HepG2 (cell line): ENCODE measurements around the gene MCC. TPM values are rescaled to one million over a fixed set of nuclear protein-coding genes. Genes with fewer than 3 reads are reported as not detected.

Experiments used
- ATAC-seq: fragments of 200-7000 bp; cut with Tn5 transposase; 3 replicates; pipeline ENCODE4 v1.9.1; 2020; ENCODE audit warnings: mild to moderate bottlenecking, moderate library complexity
- BruUV-seq: library from RNA; stranded (reverse); fragments of 400-500 nt; replicated peaks from 2 replicates; lab custom pipeline; 2021; lab: Mats Ljungman, UMichigan
- CTCF ChIA-PET: fragments of 300-600 bp; formaldehyde crosslinking; extraction: SDS; loops from one replicate; lab custom pipeline; 2021; ENCODE audit warnings: low total read pairs, inconsistent platforms, low intra/inter-chr PET ratio; lab: Yijun Ruan, JAX
- POLR2A ChIA-PET: fragments of 350-600 bp; sonication (Branson Sonifier 250); formaldehyde crosslinking; loops from one replicate; lab custom pipeline; 2020; ENCODE audit warnings: antibody characterized with exemption, inconsistent platforms; lab: Yijun Ruan, JAX
- DNase-seq: peaks from one replicate; pipeline ENCODE4 v3.0.0-alpha.2; 2015; ENCODE audit warnings: low spot score
- FAIRE-seq: peaks from 3 replicates; lab custom pipeline; 2011; peaks lifted over from hg19 to GRCh38; lab: Jason Lieb, UNC
- H2AFZ ChIP-seq: one replicate; pipeline ENCODE4 v1.6.1; 2011; ENCODE audit warnings: low read length, inconsistent platforms
- H3K27ac ChIP-seq: fragments of 300-600 bp; 3 replicates; pipeline ENCODE4 v1.8.0; 2011; ENCODE audit warnings: mixed run types, mild to moderate bottlenecking, mixed read lengths, low read length, inconsistent platforms; ENCODE audit not compliant: insufficient read depth; ENCODE audit errors: extremely low read length
- H3K27me3 ChIP-seq, 2 experiments: fragments of 200-600 bp in 1 of 2; 2 replicates in 1 of 2; 3 replicates in 1 of 2; pipeline versions ENCODE4 v1.6.0 to v1.8.0; 2011; ENCODE audit warnings: low read length in 2 of 2, mild to moderate bottlenecking in 2 of 2, moderate library complexity in 2 of 2, inconsistent platforms in 1 of 2; ENCODE audit not compliant: insufficient read depth in 2 of 2, control insufficient read depth in 1 of 2
- H3K36me3 ChIP-seq, 2 experiments: fragments of 200-600 bp in 1 of 2; replicated peaks in 1 of 2; 2 replicates in 1 of 2; 3 replicates in 1 of 2; pipeline versions ENCODE4 v1.5.1 to v1.8.0; 2011; ENCODE audit warnings: low read length in 2 of 2, inconsistent platforms in 1 of 2; ENCODE audit not compliant: insufficient read depth in 2 of 2, control insufficient read depth in 1 of 2
- H3K4me1 ChIP-seq: 2 replicates; pipeline ENCODE4 v1.5.1; 2012; ENCODE audit warnings: low read length, inconsistent platforms; ENCODE audit not compliant: insufficient read depth
- H3K4me2 ChIP-seq: 2 replicates; pipeline ENCODE4 v1.6.0; 2011; ENCODE audit warnings: low read depth, low read length, inconsistent platforms
- H3K4me3 ChIP-seq, 3 experiments: fragments of 200-600 bp in 1 of 3; sonication (generic), shearing (Covaris generic) in 1 of 3; replicated peaks in 1 of 3; 2 replicates each; pipeline ENCODE4 v1.5.1; 2011 to 2016; ENCODE audit warnings: low read length in 3 of 3, inconsistent platforms in 2 of 3, low read depth in 2 of 3, mild to moderate bottlenecking in 2 of 3, control low read depth in 1 of 3, mixed read lengths in 1 of 3; ENCODE audit not compliant: insufficient read depth in 1 of 3
- H3K79me2 ChIP-seq: one replicate; pipeline ENCODE4 v1.6.1; 2011; ENCODE audit warnings: low read length, inconsistent platforms; ENCODE audit not compliant: insufficient read depth
- H3K9ac ChIP-seq: 2 replicates; pipeline ENCODE4 v1.6.0; 2011; ENCODE audit warnings: mild to moderate bottlenecking, low read depth, low read length, inconsistent platforms; ENCODE audit not compliant: insufficient read depth
- H3K9me3 ChIP-seq: 2 replicates; pipeline ENCODE4 v1.5.1; 2012; ENCODE audit warnings: mild to moderate bottlenecking, low read length
- H4K20me1 ChIP-seq: 2 replicates; pipeline ENCODE4 v1.6.0; 2011; ENCODE audit warnings: inconsistent platforms, mild to moderate bottlenecking, low read length, moderate library complexity; ENCODE audit not compliant: insufficient read depth
- KMT2A ChIP-seq: sonication (generic); formaldehyde crosslinking; IDR thresholded peaks from 2 replicates; pipeline ENCODE4 v1.4.0; 2020; ENCODE audit warnings: missing genetic modification reagents
- SETDB1 ChIP-seq: sonication (generic); formaldehyde crosslinking; IDR thresholded peaks from 2 replicates; pipeline ENCODE4 v1.5.1; 2020; ENCODE audit warnings: missing genetic modification reagents, mild to moderate bottlenecking, borderline replicate concordance
- SIN3A ChIP-seq: IDR thresholded peaks from 2 replicates; pipeline ENCODE4 v1.6.1; 2011; ENCODE audit warnings: low read depth, mild to moderate bottlenecking, control low read depth, low read length, borderline replicate concordance
- SYNCRIP ChIP-seq: fragments of 200-400 bp; formaldehyde crosslinking; IDR thresholded peaks from 2 replicates; pipeline ENCODE4 v1.6.1; 2018; ENCODE audit warnings: mild to moderate bottlenecking, low read depth, low read length; ENCODE audit not compliant: insufficient read depth
- TAF15 ChIP-seq: fragments of 200-400 bp; formaldehyde crosslinking; IDR thresholded peaks from one replicate; pipeline ENCODE4 v1.6.1; 2018; ENCODE audit warnings: mild to moderate bottlenecking, low read depth, low read length; ENCODE audit not compliant: poor library complexity, severe bottlenecking
- ZFAT ChIP-seq: sonication (generic); formaldehyde crosslinking; conservative IDR thresholded peaks from 2 replicates; pipeline ENCODE4 v1.8.1; 2023; ENCODE audit warnings: missing genetic modification reagents, inconsistent platforms
- ZNF30 ChIP-seq: sonication (generic); formaldehyde crosslinking; IDR thresholded peaks from 2 replicates; pipeline ENCODE4 v1.5.0; 2020; ENCODE audit warnings: mild to moderate bottlenecking, missing genetic modification reagents
- in situ Hi-C: cut with HindIII; loops from 2 replicates; pipeline ENCODE4 v1.10.0; 2017; ENCODE audit warnings: low pct_unique_long_range_greater_than_20kb; ENCODE audit not compliant: extremely low pct_ligation_motif_present
- intact Hi-C: fragments of 100-400 bp; cut with micrococcal nuclease; formaldehyde crosslinking; loops from one replicate; pipeline ENCODE4 v1.10.0; 2022; ENCODE audit not compliant: unreplicated experiment
- polyA plus RNA-seq, 8 experiments: library from polyadenylated mRNA; depleted of rRNA in 3 of 8; stranded (reverse) in 7 of 8; unstranded in 1 of 8; fragments of >200 nt; fragmentation: Illumina TruSeq in 4 of 8; extraction: Trizol in 4 of 8; gene quantifications; 2 replicates each; pipeline versions ENCODE4 v1.2.1 to v1.2.3, GENCODE V29; 2011 to 2016; ENCODE audit warnings: low read depth in 4 of 8, missing spikeins in 1 of 8, mixed read lengths in 1 of 8; ENCODE audit not compliant: insufficient read depth in 1 of 8
- total RNA-seq, 5 experiments: library from RNA; depleted of rRNA; stranded (reverse); fragments of >200 nt; fragmentation: Illumina TruSeq; extraction: Trizol; gene quantifications; 2 replicates each; pipeline ENCODE4 v1.2.3, GENCODE V29; 2016; ENCODE audit warnings: low read depth in 1 of 5
- TF ChIP-seq, protein P1 (sequence below): sonication (generic); formaldehyde crosslinking; conservative IDR thresholded peaks from 2 replicates; pipeline ENCODE4 v1.4.0; 2020; ENCODE audit warnings: missing genetic modification reagents
- TF ChIP-seq, protein P2 (sequence below): sonication (generic); formaldehyde crosslinking; IDR thresholded peaks from 2 replicates; pipeline ENCODE4 v1.4.0; 2020; ENCODE audit warnings: mild to moderate bottlenecking, missing genetic modification reagents
- TF ChIP-seq, protein P3 (sequence below): sonication (generic); formaldehyde crosslinking; conservative IDR thresholded peaks from 2 replicates; pipeline ENCODE4 v1.4.0; 2020; ENCODE audit warnings: mild to moderate bottlenecking, missing genetic modification reagents, moderate library complexity
- TF ChIP-seq, protein P4 (sequence below): IDR thresholded peaks from 2 replicates; pipeline ENCODE4 v1.6.1; 2016; ENCODE audit warnings: control low read depth
- TF ChIP-seq, protein P5 (sequence below), 2 experiments: sonication (generic) in 1 of 2; formaldehyde crosslinking in 1 of 2; IDR thresholded peaks; 2 replicates each; pipeline versions ENCODE4 v1.5.1 to v1.6.1; 2011 to 2020; ENCODE audit warnings: borderline replicate concordance in 1 of 2, low read depth in 1 of 2, low read length in 1 of 2, mild to moderate bottlenecking in 1 of 2, missing genetic modification reagents in 1 of 2, moderate library complexity in 1 of 2

Gene MCC
- total and polyA plus RNA-seq, 2 of the 13 experiments (the other 11 are each of a cell fraction or from before 2014, with no cell fraction given) = 0.55 to 2.4 TPM

DNA sequence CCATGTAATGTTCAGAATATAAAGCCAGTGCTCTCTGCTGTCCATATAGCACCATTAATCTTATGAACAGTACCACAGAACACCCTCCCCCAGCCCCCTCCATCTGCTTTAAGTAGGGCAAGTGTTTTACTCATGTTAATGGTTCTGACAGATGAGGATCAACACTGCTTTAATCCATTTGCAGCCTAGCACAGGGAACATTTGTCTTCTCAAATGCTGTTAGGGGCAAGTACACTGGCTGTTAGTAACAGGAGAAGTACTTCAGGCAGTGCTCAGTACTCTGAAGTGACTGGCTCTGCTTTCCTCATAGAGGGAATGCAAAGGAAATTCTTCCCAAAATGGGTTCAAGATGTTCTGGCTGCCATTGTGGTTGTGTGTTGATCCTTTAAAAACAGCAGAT lies 309.1 kb downstream of the MCC start:
- intact Hi-C loops (no loop called here), in situ Hi-C loops (no loop called here)
- Histone ChIP-seq H3K27me3 (no peaks in the 10 kb centered on the region), H2AFZ (no peak overlapping the region), H3K4me1 (0 out of 2 replicates have a peak, but pooled peaks cover 5% of the 10 kb centered on the region), H3K9me3 (no peaks in the 10 kb centered on the region), H3K4me3 (no peak overlapping the region), H3K4me2 (no peak overlapping the region), H3K79me2 (no peaks in the 10 kb centered on the region), H4K20me1 (no peaks in the 10 kb centered on the region), H3K9ac (no peak overlapping the region), H3K36me3 (no peaks in the 10 kb centered on the region), H3K27ac (no peak overlapping the region)
- TF ChIP-seq, protein P1, sequence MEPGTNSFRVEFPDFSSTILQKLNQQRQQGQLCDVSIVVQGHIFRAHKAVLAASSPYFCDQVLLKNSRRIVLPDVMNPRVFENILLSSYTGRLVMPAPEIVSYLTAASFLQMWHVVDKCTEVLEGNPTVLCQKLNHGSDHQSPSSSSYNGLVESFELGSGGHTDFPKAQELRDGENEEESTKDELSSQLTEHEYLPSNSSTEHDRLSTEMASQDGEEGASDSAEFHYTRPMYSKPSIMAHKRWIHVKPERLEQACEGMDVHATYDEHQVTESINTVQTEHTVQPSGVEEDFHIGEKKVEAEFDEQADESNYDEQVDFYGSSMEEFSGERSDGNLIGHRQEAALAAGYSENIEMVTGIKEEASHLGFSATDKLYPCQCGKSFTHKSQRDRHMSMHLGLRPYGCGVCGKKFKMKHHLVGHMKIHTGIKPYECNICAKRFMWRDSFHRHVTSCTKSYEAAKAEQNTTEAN (CRISPR knock-in tag) = no peak
- TF ChIP-seq ZNF30 (no peak), TAF15 (no peak), ZFAT (CRISPR knock-in tag) (no peak), KMT2A (CRISPR knock-in tag) (no peak), SYNCRIP (no peak), SETDB1 (CRISPR knock-in tag) (no peak), SIN3A (no peak)
- TF ChIP-seq, protein P2, sequence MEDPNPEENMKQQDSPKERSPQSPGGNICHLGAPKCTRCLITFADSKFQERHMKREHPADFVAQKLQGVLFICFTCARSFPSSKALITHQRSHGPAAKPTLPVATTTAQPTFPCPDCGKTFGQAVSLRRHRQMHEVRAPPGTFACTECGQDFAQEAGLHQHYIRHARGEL (CRISPR knock-in tag) = no peak
- TF ChIP-seq, protein P3, sequence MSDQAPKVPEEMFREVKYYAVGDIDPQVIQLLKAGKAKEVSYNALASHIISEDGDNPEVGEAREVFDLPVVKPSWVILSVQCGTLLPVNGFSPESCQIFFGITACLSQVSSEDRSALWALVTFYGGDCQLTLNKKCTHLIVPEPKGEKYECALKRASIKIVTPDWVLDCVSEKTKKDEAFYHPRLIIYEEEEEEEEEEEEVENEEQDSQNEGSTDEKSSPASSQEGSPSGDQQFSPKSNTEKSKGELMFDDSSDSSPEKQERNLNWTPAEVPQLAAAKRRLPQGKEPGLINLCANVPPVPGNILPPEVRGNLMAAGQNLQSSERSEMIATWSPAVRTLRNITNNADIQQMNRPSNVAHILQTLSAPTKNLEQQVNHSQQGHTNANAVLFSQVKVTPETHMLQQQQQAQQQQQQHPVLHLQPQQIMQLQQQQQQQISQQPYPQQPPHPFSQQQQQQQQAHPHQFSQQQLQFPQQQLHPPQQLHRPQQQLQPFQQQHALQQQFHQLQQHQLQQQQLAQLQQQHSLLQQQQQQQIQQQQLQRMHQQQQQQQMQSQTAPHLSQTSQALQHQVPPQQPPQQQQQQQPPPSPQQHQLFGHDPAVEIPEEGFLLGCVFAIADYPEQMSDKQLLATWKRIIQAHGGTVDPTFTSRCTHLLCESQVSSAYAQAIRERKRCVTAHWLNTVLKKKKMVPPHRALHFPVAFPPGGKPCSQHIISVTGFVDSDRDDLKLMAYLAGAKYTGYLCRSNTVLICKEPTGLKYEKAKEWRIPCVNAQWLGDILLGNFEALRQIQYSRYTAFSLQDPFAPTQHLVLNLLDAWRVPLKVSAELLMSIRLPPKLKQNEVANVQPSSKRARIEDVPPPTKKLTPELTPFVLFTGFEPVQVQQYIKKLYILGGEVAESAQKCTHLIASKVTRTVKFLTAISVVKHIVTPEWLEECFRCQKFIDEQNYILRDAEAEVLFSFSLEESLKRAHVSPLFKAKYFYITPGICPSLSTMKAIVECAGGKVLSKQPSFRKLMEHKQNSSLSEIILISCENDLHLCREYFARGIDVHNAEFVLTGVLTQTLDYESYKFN (CRISPR knock-in tag) = no peak
- TF ChIP-seq, protein P4, sequence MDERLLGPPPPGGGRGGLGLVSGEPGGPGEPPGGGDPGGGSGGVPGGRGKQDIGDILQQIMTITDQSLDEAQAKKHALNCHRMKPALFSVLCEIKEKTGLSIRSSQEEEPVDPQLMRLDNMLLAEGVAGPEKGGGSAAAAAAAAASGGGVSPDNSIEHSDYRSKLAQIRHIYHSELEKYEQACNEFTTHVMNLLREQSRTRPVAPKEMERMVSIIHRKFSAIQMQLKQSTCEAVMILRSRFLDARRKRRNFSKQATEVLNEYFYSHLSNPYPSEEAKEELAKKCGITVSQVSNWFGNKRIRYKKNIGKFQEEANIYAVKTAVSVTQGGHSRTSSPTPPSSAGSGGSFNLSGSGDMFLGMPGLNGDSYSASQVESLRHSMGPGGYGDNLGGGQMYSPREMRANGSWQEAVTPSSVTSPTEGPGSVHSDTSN = no peak
- TF ChIP-seq, protein P5, sequence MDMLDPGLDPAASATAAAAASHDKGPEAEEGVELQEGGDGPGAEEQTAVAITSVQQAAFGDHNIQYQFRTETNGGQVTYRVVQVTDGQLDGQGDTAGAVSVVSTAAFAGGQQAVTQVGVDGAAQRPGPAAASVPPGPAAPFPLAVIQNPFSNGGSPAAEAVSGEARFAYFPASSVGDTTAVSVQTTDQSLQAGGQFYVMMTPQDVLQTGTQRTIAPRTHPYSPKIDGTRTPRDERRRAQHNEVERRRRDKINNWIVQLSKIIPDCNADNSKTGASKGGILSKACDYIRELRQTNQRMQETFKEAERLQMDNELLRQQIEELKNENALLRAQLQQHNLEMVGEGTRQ (IDR thresholded peaks at IDR 0.05; ENCODE audit: low read depth, low read length) = no peak
- TF ChIP-seq, protein P5 (CRISPR knock-in tag; IDR thresholded peaks at IDR 0.05; ENCODE audit: borderline replicate concordance) = no peak
- ChIA-PET CTCF (no interaction called here), POLR2A (no interaction called here)
- ATAC-seq = no peak
- BruUV-seq = no TSS peak
- no peak for FAIRE-seq
- DNase-seq = no peak
